MM.1S (cell line): ENCODE results near the gene TSPEAR.

ENCODE experiments used
- CTCF ChIP-seq: fragments of 300-600 bp; sonication (generic); IDR thresholded peaks from 2 replicates; pipeline ENCODE4 v1.5.1; 2016; ENCODE audit warnings: antibody characterized with exemption, low read length, mixed read lengths
- EZH2phosphoT487 ChIP-seq: fragments of 300-600 bp; sonication (generic); IDR thresholded peaks from 2 replicates; pipeline ENCODE4 v1.6.1; 2018; ENCODE audit warnings: antibody characterized with exemption, low read length

DNA sequence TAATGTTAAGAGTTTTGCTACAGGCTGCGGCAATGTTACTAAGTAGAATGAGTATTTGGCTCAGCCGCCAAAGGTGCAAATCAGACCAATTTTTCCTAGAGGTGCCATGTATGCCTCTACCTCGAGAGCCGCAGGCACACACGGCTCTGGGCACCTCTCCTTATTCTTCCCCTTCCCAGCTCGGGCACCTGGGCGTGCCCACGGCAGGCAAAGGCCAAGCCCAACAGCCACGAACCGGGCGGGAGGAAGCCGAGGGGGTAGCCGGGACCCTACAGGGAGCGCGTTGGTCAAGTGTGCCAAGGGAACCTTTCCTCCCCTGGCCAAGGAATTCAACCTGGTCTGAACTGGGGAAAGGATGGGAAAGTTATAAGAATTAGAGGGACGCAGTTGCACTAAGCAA is 225.1 kb downstream of the TSPEAR start:
- TF ChIP-seq CTCF, result no peak
- no peak for TF ChIP-seq EZH2phosphoT487
